Stimulated activated CD4-positive, alpha-beta T cell treated with anti-CD3 and anti-CD28 coated beads, Interleukin-2, amount 100 ng/mL, for 4 hours (primary cell): ENCODE measurements around the gene ADAMTS14.
"Not testable (repeated sequence)": the region's sequence is repeated elsewhere in the genome, so short reads cannot be mapped to it uniquely, and the experiment has no call there.

Source experiments
- DNase-seq: peaks from one replicate; pipeline ENCODE4 v3.0.0-alpha.2; 2020; ENCODE audit warnings: low read depth

The ADAMTS14 gene

DNA sequence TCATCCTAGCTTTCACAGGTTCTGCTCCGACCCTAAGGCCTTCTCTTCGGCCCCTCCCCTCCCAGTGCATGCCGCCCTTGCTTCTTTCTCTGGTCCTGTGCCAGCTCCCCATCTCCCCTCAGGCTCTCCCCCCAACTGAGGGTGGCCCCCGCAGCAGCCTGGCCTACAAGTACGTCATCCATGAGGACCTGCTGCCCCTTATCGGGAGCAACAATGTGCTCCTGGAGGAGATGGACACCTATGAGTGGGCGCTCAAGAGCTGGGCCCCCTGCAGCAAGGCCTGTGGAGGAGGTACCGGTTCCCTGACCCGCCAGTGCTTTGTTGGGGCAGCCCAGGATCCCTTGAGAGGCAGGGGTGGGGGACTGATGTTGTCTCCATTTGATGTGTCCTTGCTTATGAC is 79.0 kb downstream of the ADAMTS14 start:
- no peak for DNase-seq

DNA sequence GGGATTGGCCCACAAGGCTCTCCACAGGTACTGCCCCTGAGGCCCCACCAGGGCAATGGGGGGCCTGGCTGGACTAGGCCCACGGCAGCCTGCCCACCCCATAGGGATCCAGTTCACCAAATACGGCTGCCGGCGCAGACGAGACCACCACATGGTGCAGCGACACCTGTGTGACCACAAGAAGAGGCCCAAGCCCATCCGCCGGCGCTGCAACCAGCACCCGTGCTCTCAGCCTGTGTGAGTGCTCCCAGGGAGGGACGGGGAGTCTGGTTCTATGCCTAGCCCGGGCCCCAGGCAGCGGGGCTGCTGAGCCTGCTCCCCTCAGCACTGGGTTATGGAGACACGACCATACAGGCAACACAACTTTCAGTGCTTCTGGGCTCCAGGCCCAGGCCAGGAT is 79.7 kb downstream of the ADAMTS14 start:
- DNase-seq, result no peak

DNA sequence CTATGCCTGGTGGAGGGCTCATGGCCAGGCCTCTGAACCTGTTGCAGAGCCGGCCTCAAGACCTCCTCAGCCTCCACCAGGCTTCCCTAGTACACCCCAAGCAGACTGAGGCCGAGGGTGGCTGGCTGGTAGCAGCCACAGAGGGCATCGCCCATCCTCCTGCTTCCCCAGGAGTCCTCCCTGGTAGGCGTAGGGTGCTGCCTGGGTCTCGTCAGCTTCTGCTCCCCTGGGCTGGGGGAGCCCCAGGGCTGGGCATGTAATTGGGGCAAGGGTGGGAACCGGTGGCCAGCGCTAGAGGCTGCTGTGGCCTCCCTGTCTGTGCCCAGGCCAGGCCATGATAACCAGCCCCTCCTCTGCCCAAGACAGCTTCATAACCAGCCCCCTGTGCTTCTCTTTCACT is 80.3 kb downstream of the ADAMTS14 start:
- DNase-seq, result no peak

DNA sequence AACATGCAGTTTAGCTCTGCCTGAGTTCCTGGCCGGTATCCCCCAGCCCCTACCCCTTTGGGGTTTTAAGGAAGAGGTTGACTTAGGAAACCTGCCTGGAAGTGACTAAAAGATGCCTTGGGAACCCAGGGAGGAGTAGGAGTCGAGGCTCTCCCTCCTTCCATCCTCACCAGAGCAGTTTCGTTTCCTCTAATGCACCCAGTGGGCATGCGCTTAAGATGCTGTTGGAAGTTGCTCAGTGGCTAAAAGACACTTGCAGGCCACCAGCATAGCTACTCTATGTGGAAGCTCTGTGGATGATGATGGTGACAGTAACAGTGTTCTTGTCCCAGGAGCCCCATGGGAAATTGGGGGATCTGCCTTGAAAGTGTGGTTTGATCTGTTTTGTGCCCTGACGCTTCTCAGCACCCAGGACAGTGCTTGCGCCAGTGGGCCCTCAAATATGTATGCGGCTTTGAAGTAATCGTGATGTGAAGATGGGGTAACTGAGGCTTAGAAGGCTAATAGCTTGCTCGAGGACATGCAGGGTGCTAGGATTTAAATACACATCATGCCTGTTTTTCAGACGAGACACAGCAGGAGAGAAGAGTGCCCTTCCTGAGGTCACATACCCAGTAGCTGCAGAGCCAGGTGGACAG is 80.8 kb downstream of the ADAMTS14 start:
- DNase-seq, result no peak

GRCh38 chr10:70753841-70754621 is 81.7 kb downstream of the ADAMTS14 start:
- no peak for DNase-seq

DNA sequence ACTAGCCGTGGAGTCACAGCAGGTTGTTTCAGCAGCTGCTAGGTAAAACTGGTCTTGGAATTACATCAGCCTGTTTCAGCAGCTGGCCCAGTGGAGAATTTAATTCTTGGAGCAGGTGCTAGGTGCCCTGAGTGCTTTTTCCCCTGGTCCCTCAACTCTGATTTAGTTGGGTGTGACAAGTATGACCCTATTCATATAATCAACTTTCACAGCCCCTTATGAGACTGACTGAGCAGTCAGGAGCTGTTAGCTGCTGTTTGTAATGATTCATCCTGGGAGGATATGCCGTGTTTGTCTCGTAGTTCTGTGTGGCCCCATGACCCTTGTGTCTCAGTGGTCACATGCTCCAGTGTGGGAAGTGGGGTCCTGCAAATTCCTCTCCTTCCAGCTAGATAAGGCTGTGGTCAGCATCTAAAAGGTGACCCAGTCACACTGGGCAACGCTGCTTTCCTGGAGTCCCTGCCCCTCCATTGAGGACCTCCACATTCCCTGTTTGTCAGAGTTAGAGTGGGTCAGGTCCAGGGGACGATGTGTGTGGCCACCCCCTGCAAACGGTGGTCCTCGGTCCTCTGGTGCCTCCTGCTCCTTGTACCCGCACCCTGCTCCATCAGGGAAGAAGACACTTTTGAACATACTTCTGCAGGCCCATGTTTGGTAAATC is 84.5 kb downstream of the ADAMTS14 start:
- DNase-seq, result no peak

DNA sequence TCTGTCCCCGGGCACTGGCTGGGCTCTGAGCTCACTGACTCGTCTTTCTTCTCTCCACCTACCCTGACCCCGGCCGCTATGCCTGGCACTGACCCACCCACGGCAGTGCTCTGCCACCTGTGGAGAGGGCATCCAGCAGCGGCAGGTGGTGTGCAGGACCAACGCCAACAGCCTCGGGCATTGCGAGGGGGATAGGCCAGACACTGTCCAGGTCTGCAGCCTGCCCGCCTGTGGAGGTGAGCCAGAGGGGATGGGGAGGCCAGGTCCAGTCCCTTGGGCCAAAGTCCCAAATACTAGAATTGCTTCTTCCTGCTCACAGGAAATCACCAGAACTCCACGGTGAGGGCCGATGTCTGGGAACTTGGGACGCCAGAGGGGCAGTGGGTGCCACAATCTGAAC is 85.5 kb downstream of the ADAMTS14 start:
- DNase-seq, result no peak

DNA sequence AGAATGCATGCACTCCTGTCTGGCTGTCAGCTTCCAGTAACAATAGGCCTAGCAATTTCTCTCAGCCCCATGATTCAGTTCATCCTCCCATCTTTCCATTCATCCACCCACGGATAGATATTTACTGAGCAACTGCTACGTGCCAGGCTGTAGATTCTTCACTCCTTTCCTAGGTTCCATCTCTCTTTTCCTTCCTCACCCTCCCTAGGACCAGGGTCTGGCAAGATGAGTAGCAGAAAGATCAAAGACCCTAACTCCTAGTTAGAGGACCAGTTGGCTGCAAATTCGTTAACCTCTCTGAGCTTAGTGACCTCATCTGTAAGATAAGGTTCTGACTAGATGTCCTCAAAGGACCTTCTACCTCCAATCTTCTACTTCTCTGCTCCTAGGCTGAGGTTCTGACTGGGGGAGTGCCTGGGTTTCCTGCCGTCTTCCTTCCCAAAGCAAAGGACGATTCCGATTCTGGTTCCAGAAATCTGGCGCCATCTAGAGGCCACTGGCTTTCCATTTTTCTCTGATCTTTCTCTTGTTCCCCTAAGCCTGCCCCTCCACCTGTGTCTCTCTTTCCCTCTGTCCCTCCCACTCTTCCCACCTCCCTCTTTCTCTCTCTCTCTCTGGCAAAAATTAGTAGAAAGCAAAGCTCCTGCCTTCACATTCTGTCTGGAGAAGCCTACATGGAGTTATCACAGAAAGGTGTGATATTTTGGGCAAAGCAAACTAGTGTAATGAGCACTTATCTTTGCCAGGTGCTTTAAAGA is 86.6 kb downstream of the ADAMTS14 start:
- DNase-seq, result peak; percentile 53

DNA sequence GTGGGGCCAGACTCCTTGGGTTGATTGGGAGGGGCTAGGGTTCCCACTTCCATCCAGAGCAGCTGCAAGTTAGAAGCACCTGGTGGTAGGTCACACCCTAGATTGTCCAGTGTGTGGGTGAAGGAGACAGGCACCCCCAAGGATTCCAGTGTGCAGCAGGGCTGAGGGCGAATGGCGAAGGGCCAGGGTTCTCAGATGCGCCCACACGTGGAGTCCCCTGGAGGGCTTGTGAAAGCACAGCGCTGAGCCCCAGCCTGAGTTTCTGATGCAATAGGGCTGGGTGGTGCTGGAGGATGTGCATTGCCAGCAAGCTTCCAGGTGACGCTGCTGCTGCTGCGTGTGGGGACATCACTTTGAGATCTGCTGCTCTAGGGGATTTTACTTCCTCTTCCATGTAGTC is 87.5 kb downstream of the ADAMTS14 start:
- no peak for DNase-seq

GRCh38 chr10:70760271-70760787 is 88.0 kb downstream of the ADAMTS14 start:
- no peak for DNase-seq

GRCh38 chr10:70761031-70761601 is 88.8 kb downstream of the ADAMTS14 start:
- DNase-seq, result no peak

GRCh38 chr10:70761727-70762350 is 89.5 kb downstream of the ADAMTS14 start:
- DNase-seq, result no peak

DNA sequence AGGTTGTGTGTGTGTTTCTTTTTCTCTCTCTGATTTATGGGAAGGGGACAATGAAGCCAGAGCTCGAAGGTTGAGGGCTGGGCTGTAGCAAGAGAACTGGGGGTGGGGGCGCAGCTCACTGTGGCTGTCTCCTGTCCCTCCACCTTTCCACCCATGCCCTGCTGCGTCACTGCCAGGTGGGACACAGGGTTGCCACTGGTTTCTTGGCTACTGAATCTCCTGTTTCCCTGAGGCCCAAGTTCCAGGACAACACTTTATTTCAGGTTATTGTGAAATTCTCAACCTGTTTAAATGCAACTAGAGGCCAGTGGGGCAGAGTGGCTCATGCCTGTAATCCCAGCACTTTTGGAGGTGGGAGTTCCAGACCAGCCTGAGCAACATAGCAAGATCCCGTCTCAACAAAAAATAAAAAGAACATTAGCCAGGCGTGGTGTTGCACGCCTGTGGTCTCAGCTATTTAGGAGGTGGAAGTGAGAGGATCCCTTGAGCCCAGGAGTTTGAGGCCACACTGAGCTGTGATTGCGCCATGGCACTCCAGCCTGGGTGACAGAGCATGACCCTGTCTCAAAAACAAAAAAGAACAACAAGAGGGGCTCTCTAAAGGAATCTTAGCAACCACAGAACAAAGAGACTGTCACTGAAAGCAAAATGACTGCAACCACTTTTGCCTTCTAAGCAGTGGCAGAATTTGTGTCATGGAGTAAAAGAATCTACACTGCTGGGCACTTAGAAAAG is 90.3 kb downstream of the ADAMTS14 start:
- no peak for DNase-seq

DNA sequence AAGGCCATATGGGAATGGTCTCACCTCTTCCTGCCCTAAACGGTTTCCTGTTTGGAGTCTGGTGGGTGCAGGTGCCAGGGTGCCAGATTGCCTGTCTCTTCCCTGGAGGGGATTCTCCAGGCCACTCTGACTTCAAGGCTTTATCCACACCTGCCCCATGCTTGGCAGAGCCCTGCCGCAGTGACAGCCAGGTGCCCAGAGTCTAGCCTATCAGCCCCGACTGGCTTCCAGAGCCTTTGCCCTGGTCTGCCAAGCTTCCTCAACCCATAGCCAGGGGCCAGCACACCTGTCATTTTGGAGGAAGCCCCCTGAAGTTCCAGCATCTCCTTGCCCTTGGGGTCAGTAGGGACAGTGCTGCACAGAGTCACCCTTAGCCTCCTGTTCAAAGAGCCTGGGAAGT is 91.3 kb downstream of the ADAMTS14 start:
- no peak for DNase-seq

GRCh38 chr10:70765794-70766594 is 93.7 kb downstream of the ADAMTS14 start:
- no peak for DNase-seq

GRCh38 chr10:70768026-70768685 is 95.8 kb downstream of the ADAMTS14 start:
- not testable (repeated sequence) for DNase-seq

GRCh38 chr10:70769121-70769520 is 96.8 kb downstream of the ADAMTS14 start:
- DNase-seq, result no peak

GRCh38 chr10:70770001-70770400 is 97.7 kb downstream of the ADAMTS14 start:
- no peak for DNase-seq

- DNase-seq, result not testable (repeated sequence)
Observed at GRCh38 chr10:70770516-70770915, 98.2 kb downstream of the ADAMTS14 start.
